GM12872 (cell line): ENCODE results near the gene GSTA2.

ENCODE experiments used
- CTCF ChIP-seq: IDR thresholded peaks from 3 replicates; pipeline ENCODE4 v1.5.1; 2011; ENCODE audit warnings: low read depth, mild to moderate bottlenecking, low read length, moderate library complexity; ENCODE audit not compliant: insufficient read depth

GSTA2 gene

GRCh38 chr6:52749556-52750152 is 13.6 kb downstream of the GSTA2 start:
- no peak for TF ChIP-seq CTCF

- TF ChIP-seq CTCF, result no peak
Observed at GRCh38 chr6:52746213-52746612, 17.1 kb downstream of the GSTA2 start.

GRCh38 chr6:52745764-52746201 is 17.5 kb downstream of the GSTA2 start:
- TF ChIP-seq CTCF, result no peak

- TF ChIP-seq CTCF, result no peak
Observed at GRCh38 chr6:52741872-52742271, 21.4 kb downstream of the GSTA2 start.

- no peak for TF ChIP-seq CTCF
Observed at GRCh38 chr6:52739627-52740026, 23.6 kb downstream of the GSTA2 start.

- no peak for TF ChIP-seq CTCF
Observed at GRCh38 chr6:52739134-52739533, 24.1 kb downstream of the GSTA2 start.

GRCh38 chr6:52736145-52736544 is 27.1 kb downstream of the GSTA2 start:
- TF ChIP-seq CTCF, result no peak
